Measurements from ENCODE around the gene ZIM2.

- no peak for TF ChIP-seq CTCF (IDR thresholded peaks at IDR 0.05)
- TF ChIP-seq EZH2 (IDR thresholded peaks at IDR 0.05; ENCODE audit: borderline replicate concordance, insufficient read depth, low read depth, low read length, poor library complexity, severe bottlenecking) = no peak
Measured at GRCh38 chr19:56819166-56819565, 21.4 kb downstream of the ZIM2 start.
